OCI-LY1 (cell line): ENCODE data around the gene CDC45.
A peak's percentile ranks its signal among the peaks of the same experiment; 100 is the strongest.

Source experiments
- CTCF ChIP-seq: fragments of 200-600 bp; sonication (generic), shearing (Covaris generic); IDR thresholded peaks from 2 replicates; pipeline ENCODE4 v1.5.1; 2017; ENCODE audit warnings: mild to moderate bottlenecking, antibody characterized with exemption, low read length, moderate library complexity, mixed read lengths
- EZH2 ChIP-seq: fragments of 200-600 bp; sonication (generic), shearing (Covaris generic); IDR thresholded peaks from 2 replicates; pipeline ENCODE4 v1.8.0; 2017; ENCODE audit warnings: borderline replicate concordance, mixed run types, mild to moderate bottlenecking, antibody characterized with exemption, low read length, moderate library complexity, mixed read lengths

DNA sequence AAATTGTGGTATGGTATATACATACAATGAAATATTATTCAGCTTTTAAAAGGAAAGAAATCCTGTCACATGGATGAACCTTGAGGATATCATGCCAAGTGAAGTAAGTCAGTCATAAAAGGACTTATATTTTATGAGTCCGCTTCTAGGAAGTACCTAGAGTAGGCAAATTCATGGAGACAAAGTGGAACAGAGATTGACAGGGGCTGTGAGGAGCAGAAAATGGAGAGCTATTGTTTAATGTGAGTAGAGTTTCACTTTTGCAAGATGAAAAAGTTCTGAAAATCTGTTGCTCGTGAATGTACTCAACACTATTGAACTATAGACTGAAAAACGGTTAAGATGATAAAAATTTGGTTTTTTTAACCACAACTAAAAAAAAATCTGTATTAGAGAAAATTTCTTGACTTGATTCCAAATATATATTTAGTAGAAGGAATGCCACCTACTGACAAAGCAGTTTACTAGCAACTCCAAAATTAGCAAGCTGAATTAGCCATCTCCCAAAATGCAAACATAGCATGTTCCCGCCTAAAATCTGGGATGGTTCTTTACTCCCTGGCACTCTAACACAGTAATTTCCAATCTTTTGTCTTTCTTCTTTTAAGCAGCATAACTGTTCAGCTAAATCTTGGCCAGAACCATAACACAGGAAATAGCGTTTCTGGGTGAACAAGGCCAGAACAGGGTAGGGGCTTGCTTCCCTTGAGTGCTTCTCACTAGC, 2.2 kb upstream of the CDC45 start:
- TF ChIP-seq CTCF: peak; percentile 45; the same call in 1 of the 2 replicates
- TF ChIP-seq EZH2: no peak
